Astrocyte of the spinal cord (primary cell): ENCODE measurements around the gene GIT1.

Experiments used
- DNase-seq: peaks from one replicate; pipeline ENCODE4 v3.0.0; 2011; ENCODE audit warnings: low read depth, low spot score
- H3K4me3 ChIP-seq: 2 replicates; pipeline ENCODE4 v1.5.1; 2011; ENCODE audit warnings: low read depth, mild to moderate bottlenecking, low read length, moderate library complexity
- CTCF ChIP-seq: IDR thresholded peaks from 2 replicates; pipeline ENCODE4 v1.5.1; 2012; ENCODE audit warnings: low read depth, mild to moderate bottlenecking, low read length, inconsistent platforms
- in situ Hi-C: cut with HindIII; loops from 2 replicates; pipeline ENCODE4 v1.10.0; 2017; ENCODE audit warnings: low sequenced_read_pairs

The GIT1 gene

GRCh38 chr17:29588562-29589411 is 661 bp downstream of the GIT1 start:
- peak overlapping the region; percentile 76 for H3K4me3 ChIP-seq
- no peak for TF ChIP-seq CTCF
- no peak for DNase-seq
- in situ Hi-C loops = no loop called here

GRCh38 chr17:29588017-29588561 is 1.4 kb downstream of the GIT1 start:
- in situ Hi-C loops = no loop called here
- peak overlapping the region; percentile 76 for H3K4me3 ChIP-seq
- TF ChIP-seq CTCF = no peak
- DNase-seq = no peak

GRCh38 chr17:29587591-29587990 is 1.9 kb downstream of the GIT1 start:
- in situ Hi-C loops = no loop called here
- peak overlapping the region; percentile 76 for H3K4me3 ChIP-seq
- no peak for DNase-seq
- no peak for TF ChIP-seq CTCF

GRCh38 chr17:29586676-29587469 is 2.6 kb downstream of the GIT1 start:
- DNase-seq = no peak
- no peak for TF ChIP-seq CTCF
- in situ Hi-C loops = no loop called here
- no peak overlapping the region for H3K4me3 ChIP-seq

- peak; percentile 55 for TF ChIP-seq CTCF
- no peak for DNase-seq
- in situ Hi-C loops = no loop called here
- H3K4me3 ChIP-seq = no peak overlapping the region
These were observed 4.2 kb downstream of the GIT1 start for GRCh38 chr17:29585080-29585751.

- in situ Hi-C loops = no loop called here
- H3K4me3 ChIP-seq = no peak overlapping the region
- DNase-seq = no peak
- TF ChIP-seq CTCF = no peak
These were observed 4.9 kb downstream of the GIT1 start for GRCh38 chr17:29584452-29585079.
